Neural progenitor cell (in vitro differentiated cells): ENCODE measurements around the gene MAPK8.

Experiments
- CTCF ChIP-seq: fragments of 200-600 bp; sonication (generic); IDR thresholded peaks from 2 replicates; pipeline ENCODE4 v1.5.1; 2017; ENCODE audit warnings: antibody characterized with exemption, mild to moderate bottlenecking
- EZH2 ChIP-seq: fragments of 200-600 bp; sonication (generic); IDR thresholded peaks from 2 replicates; pipeline ENCODE4 v1.6.1; 2017; ENCODE audit warnings: antibody characterized with exemption, mild to moderate bottlenecking, moderate library complexity

- TF ChIP-seq EZH2 (no peak), CTCF (no peak)
Measured at GRCh38 chr10:48442809-48443177, 136.3 kb downstream of the MAPK8 start.
